Tibial nerve (tissue), 4 donors: Measurements from ENCODE around the gene ARSB. TPM values are rescaled to one million over a fixed set of nuclear protein-coding genes. Genes with fewer than 3 reads are reported as not detected.

ENCODE experiments used
- DNase-seq, 2 donors: peaks; one replicate each; pipeline ENCODE4 v3.0.0-alpha.2; 2019; ENCODE audit warnings: low spot score in 2 of 2
- H3K27ac ChIP-seq, 4 donors: fragments of 200-600 bp; sonication (generic) in 3 of 4; one replicate each; pipeline ENCODE4 v1.5.1; 2017 to 2019; ENCODE audit warnings: mild to moderate bottlenecking in 1 of 4
- H3K27me3 ChIP-seq, 2 donors: fragments of 200-600 bp; sonication (generic) in 1 of 2; one replicate each; pipeline versions ENCODE4 v1.5.1 to v1.6.0; 2017 to 2019
- H3K36me3 ChIP-seq, 3 donors: fragments of 200-600 bp; sonication (generic); one replicate each; pipeline ENCODE4 v1.5.1; 2018 to 2019
- H3K4me1 ChIP-seq, 4 donors: fragments of 200-600 bp; sonication (generic) in 3 of 4; one replicate each; pipeline ENCODE4 v1.5.1; 2017 to 2019
- H3K4me3 ChIP-seq, 4 donors: fragments of 200-600 bp; sonication (generic) in 3 of 4; one replicate each; pipeline ENCODE4 v1.5.1; 2017 to 2019; ENCODE audit warnings: mild to moderate bottlenecking in 1 of 4, moderate library complexity in 1 of 4
- H3K9me3 ChIP-seq, 4 donors: fragments of 200-600 bp; sonication (generic) in 3 of 4; one replicate each; pipeline ENCODE4 v1.5.1; 2017 to 2019
- EP300 ChIP-seq, 2 donors: sonication (generic); formaldehyde crosslinking; IDR thresholded peaks; one replicate each; pipeline ENCODE4 v1.6.1; 2017; ENCODE audit warnings: antibody characterized with exemption in 2 of 2, mild to moderate bottlenecking in 1 of 2
- POLR2A ChIP-seq, 2 donors: fragments of 450-650 bp; IDR thresholded peaks; one replicate each; pipeline ENCODE4 v1.6.1; 2017; ENCODE audit warnings: antibody characterized with exemption in 2 of 2, mild to moderate bottlenecking in 2 of 2, moderate library complexity in 2 of 2
- WGBS, 2 donors: methylation state at CpG; one replicate each; pipeline ENCODE4 v1.1.5; 2018; 5-methylcytosine and 5-hydroxymethylcytosine counted together
- total RNA-seq, 4 donors: library from RNA; depleted of rRNA; stranded (reverse); fragments of >200 nt; gene quantifications; one replicate each; pipeline ENCODE4 v1.1.0, GENCODE V29; 2016
- TF ChIP-seq, protein P1 (sequence below), 5 experiments: fragments of 200-600 bp in 3 of 5; fragments of 450-650 bp in 2 of 5; sonication (generic) in 3 of 5; IDR thresholded peaks; one replicate each; pipeline ENCODE4 v1.5.1; 2016 to 2019; ENCODE audit warnings: antibody characterized with exemption in 5 of 5, mild to moderate bottlenecking in 3 of 5, moderate library complexity in 2 of 5

ARSB gene
- total RNA-seq, 4 donors from 2014 or later, result 8.3 to 19.8 (median 15.5) TPM

- TF ChIP-seq, protein P1, sequence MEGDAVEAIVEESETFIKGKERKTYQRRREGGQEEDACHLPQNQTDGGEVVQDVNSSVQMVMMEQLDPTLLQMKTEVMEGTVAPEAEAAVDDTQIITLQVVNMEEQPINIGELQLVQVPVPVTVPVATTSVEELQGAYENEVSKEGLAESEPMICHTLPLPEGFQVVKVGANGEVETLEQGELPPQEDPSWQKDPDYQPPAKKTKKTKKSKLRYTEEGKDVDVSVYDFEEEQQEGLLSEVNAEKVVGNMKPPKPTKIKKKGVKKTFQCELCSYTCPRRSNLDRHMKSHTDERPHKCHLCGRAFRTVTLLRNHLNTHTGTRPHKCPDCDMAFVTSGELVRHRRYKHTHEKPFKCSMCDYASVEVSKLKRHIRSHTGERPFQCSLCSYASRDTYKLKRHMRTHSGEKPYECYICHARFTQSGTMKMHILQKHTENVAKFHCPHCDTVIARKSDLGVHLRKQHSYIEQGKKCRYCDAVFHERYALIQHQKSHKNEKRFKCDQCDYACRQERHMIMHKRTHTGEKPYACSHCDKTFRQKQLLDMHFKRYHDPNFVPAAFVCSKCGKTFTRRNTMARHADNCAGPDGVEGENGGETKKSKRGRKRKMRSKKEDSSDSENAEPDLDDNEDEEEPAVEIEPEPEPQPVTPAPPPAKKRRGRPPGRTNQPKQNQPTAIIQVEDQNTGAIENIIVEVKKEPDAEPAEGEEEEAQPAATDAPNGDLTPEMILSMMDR (IDR thresholded peaks at IDR 0.05), result no peak
- TF ChIP-seq EP300 (IDR thresholded peaks at IDR 0.05) (no peak), POLR2A (IDR thresholded peaks at IDR 0.05) (no peak)
- 59 to 62% methylated on average over 13 of the region's 13 CpGs for WGBS, 2 donors
- H3K9me3 ChIP-seq, result no peaks in the 10 kb centered on the region
- H3K4me1 ChIP-seq, result no peaks in the 10 kb centered on the region
- DNase-seq, result peak in 1 of 2 donors; percentile 12
- H3K27ac ChIP-seq, result peak overlapping the region in 1 of 4 donors; percentile 4
- H3K27me3 ChIP-seq, result no peaks in the 10 kb centered on the region
- H3K4me3 ChIP-seq, result no peak overlapping the region
- no peaks in the 10 kb centered on the region for H3K36me3 ChIP-seq
These were observed 213.6 kb downstream of the ARSB start for GRCh38 chr5:78771260-78772205.

DNA sequence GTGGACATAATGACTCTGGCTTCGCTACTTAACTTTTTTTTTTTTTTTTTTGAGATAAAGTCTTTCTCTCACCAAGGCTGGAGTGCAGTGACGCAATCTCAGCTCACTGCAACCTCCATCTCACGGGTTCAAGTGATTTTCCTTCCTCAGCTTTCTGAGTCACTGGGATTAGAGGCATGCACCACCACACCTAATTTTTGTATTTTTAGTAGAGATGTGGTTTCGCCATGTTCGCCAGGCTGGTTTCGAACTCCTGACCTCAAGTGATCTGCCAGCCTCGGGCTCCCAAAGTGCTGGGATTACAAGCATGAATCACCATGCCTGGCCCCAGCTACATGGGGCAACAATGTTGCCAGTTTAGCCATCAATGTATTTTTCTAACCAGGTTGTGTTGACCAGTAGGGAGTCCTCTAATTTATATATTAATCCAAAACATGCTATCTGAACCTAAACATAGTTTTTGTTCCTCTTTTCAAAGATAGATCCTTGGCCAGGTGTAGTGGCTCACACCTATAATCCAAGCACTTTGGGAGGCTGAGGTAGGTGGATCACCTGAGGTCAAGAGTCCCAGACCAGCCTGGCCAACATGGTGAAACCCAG, 216.2 kb downstream of the ARSB start:
- no peak overlapping the region for H3K4me3 ChIP-seq
- 80 to 96% methylated on average over 7 of the region's 7 CpGs for WGBS, 2 donors
- H3K4me1 ChIP-seq, result no peaks in the 10 kb centered on the region
- no peak overlapping the region for H3K27ac ChIP-seq
- TF ChIP-seq EP300 (IDR thresholded peaks at IDR 0.05), result no peak
- TF ChIP-seq, protein P1 (IDR thresholded peaks at IDR 0.05), result no peak
- TF ChIP-seq POLR2A (IDR thresholded peaks at IDR 0.05), result no peak
- H3K9me3 ChIP-seq, result no peaks in the 10 kb centered on the region
- no peaks in the 10 kb centered on the region for H3K36me3 ChIP-seq
- DNase-seq, result no peak
- no peaks in the 10 kb centered on the region for H3K27me3 ChIP-seq

DNA sequence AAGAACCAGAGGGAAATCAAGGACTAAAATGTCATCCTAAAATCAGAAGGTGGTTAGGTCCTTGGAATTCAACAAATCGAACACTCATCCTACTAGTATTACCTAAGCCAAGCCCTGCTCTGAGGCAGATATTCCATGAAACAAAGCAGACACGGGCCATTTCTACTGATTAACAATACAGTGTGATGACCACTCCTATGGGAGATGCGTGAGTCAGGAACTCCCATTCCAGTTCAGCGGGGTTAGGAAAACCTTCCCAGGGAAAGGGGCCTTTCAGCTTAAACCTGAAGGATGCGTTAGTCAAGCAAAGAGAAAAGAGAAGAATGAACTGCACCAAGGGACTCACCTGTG, 218.7 kb downstream of the ARSB start:
- WGBS, 2 donors, result 67 to 68% methylated on average over 5 of the region's 5 CpGs
- no peak overlapping the region for H3K4me3 ChIP-seq
- no peaks in the 10 kb centered on the region for H3K4me1 ChIP-seq
- H3K36me3 ChIP-seq, result no peaks in the 10 kb centered on the region
- H3K9me3 ChIP-seq, result no peaks in the 10 kb centered on the region
- DNase-seq, result no peak
- TF ChIP-seq EP300 (IDR thresholded peaks at IDR 0.05), result no peak
- no peak for TF ChIP-seq POLR2A (IDR thresholded peaks at IDR 0.05)
- TF ChIP-seq, protein P1 (IDR thresholded peaks at IDR 0.05), result no peak
- H3K27me3 ChIP-seq, result no peaks in the 10 kb centered on the region
- H3K27ac ChIP-seq, result no peak overlapping the region

DNA sequence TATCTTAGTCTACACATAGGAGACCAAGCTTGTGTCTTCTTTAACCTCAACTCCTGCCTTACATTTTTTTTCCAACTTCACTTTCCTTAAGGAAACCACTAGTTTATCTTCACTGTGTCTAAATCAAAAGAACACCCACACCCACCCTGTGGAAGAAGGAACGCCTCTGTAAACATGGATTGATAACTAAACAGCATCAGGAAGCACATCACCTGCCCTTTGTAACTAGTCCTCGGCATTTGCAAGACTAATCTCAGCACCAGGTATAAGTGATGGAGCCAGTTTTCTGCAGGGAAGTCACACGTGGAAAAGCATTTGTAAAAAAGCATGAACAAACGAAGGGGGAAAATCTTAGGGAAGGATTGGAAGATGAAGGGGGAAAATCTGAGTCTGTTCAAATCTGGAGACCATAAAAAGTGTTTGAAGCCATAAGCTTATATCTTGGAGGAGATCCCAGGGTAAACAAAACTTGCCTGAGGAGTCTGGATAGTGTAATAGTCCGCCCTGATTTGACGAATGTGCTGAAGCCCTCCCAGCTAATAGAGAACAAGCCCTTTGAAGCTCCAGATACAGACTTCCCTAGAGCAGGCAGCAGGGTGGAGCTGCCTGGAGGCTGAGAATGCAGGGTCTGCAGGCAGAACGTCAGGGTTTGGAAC, 219.2 kb downstream of the ARSB start:
- TF ChIP-seq POLR2A (IDR thresholded peaks at IDR 0.05) (no peak), EP300 (IDR thresholded peaks at IDR 0.05) (no peak)
- TF ChIP-seq, protein P1 (IDR thresholded peaks at IDR 0.05), result no peak
- Histone ChIP-seq H3K27ac (no peak overlapping the region), H3K4me1 (no peaks in the 10 kb centered on the region), H3K27me3 (no peaks in the 10 kb centered on the region), H3K9me3 (no peaks in the 10 kb centered on the region), H3K4me3 (no peak overlapping the region), H3K36me3 (no peaks in the 10 kb centered on the region)
- 70 to 75% methylated on average over 7 of the region's 7 CpGs for WGBS, 2 donors
- DNase-seq, result no peak

GRCh38 chr5:78765116-78765515, 220.0 kb downstream of the ARSB start:
- H3K27ac ChIP-seq, result no peak overlapping the region
- WGBS, 2 donors, result 84 to 92% methylated on average over 5 of the region's 5 CpGs
- DNase-seq, result no peak
- no peaks in the 10 kb centered on the region for H3K36me3 ChIP-seq
- no peak overlapping the region for H3K4me3 ChIP-seq
- no peaks in the 10 kb centered on the region for H3K4me1 ChIP-seq
- TF ChIP-seq EP300 (IDR thresholded peaks at IDR 0.05), result no peak
- TF ChIP-seq POLR2A (IDR thresholded peaks at IDR 0.05), result no peak
- TF ChIP-seq, protein P1 (IDR thresholded peaks at IDR 0.05), result no peak
- no peaks in the 10 kb centered on the region for H3K9me3 ChIP-seq
- no peaks in the 10 kb centered on the region for H3K27me3 ChIP-seq
